ENCODE results near the gene CAMK2A.

- TF ChIP-seq CTCF (IDR thresholded peaks at IDR 0.05; ENCODE audit: low read depth, low read length, poor library complexity, severe bottlenecking) (no peak), EZH2phosphoT487 (IDR thresholded peaks at IDR 0.05; ENCODE audit: borderline replicate concordance, low read length) (no peak)
Observed at GRCh38 chr5:150238646-150239045, 50.9 kb downstream of the CAMK2A start.
